ENCODE data around the gene MICA. TPM values are rescaled to one million over a fixed set of nuclear protein-coding genes. Genes with fewer than 3 reads are reported as not detected.

Gene MICA
- total and polyA plus RNA-seq, 10 donors, result 7.8 to 27.4 (median 16.1) TPM

DNA sequence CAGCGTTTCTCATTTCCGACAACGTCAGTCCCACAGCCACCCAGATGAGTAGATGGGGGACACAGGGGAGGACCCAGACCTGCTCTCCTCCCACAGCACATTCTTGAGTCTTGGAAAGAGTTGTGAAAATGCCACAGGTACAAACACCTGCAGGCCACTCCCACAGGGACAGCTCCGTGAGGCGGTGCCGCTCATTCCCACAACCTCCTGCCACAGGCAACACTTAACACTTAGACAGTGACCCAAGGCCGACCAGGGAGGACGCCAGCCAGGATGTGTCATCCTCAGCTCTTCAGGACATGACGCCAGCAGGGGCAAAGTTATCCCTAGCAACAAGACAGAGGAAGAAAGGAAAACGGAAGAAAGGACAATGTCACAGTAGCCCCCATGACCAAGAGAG is 23.5 kb upstream of the MICA start:
- TF ChIP-seq CTCF (IDR thresholded peaks at IDR 0.05 in 8 of 11, conservative IDR thresholded peaks at IDR 0.05 in 3 of 11), result no peak
- no peak for TF ChIP-seq POLR2A (IDR thresholded peaks at IDR 0.05)
- TF ChIP-seq POLR2AphosphoS5 (IDR thresholded peaks at IDR 0.05), result no peak
- no peak for DNase-seq
- Histone ChIP-seq H3K36me3 (no peaks in the 10 kb centered on the region), H3K9me3 (no peaks in the 10 kb centered on the region), H3K4me3 (no peak overlapping the region), H3K4me1 (no peaks in the 10 kb centered on the region), H3K27me3 (replicated peaks in 1 of 7) (peaks cover 0 to 28% (median 6%) of the 10 kb centered on the region in 7 donors), H3K27ac (no peak overlapping the region)
- intact Hi-C loops (cut with DNase I; ENCODE audit: low total_unique reads), result no loop called here
- 48 to 63% (median 54%) methylated on average over 10 of the region's 10 CpGs for WGBS, 5 donors

DNA sequence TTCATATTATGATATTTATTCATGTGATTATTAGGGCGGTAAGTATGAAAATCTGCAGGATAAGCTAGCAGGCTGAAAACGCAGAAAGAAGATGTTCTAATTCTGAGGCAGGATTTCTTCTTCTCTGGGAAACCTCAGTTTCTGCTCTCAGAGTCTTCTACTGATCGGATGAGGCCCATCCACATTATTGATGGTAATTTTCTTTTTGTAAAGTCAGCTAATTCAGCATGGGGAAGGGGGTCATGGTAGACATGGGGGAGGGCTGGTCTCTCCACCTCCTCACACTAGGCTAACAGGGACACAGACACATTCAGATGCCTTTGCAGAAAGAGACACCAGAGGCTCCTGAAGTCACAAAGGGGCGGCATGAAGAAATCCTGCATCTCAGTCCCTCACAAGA is 21.7 kb upstream of the MICA start:
- no peak for TF ChIP-seq POLR2A (IDR thresholded peaks at IDR 0.05)
- no peak for TF ChIP-seq POLR2AphosphoS5 (IDR thresholded peaks at IDR 0.05)
- no peak for TF ChIP-seq CTCF (IDR thresholded peaks at IDR 0.05 in 8 of 11, conservative IDR thresholded peaks at IDR 0.05 in 3 of 11)
- no peak overlapping the region for H3K27ac ChIP-seq
- no peak overlapping the region for H3K4me3 ChIP-seq
- intact Hi-C loops (cut with DNase I; ENCODE audit: low total_unique reads), result no loop called here
- H3K4me1 ChIP-seq, result no peaks in the 10 kb centered on the region
- DNase-seq, result no peak
- H3K27me3 ChIP-seq (replicated peaks in 1 of 7), result peaks cover 0 to 28% (median 6%) of the 10 kb centered on the region in 7 donors
- WGBS, 5 donors, result 64 to 92% (median 80%) methylated on average over 3 to 4 of the region's 4 CpGs
- no peaks in the 10 kb centered on the region for H3K36me3 ChIP-seq
- H3K9me3 ChIP-seq, result no peaks in the 10 kb centered on the region

DNA sequence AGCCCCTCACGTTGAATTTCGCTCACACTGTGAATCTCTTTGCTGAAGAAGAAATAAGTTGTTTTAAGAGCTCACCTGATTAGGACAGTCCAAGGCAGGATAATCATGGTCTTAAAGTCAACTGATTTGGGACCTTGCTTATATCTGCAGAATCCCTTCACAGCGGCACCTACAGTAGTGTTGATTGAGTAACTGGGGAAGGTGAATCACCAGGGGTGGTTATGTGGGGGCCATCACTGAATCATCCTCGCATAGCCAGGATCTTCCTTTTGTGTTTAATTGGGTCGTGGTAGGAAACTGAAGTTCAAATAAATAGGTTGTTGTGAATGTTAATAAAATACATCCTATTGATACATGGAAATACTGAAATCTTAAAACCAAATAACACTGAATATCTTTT is 20.2 kb upstream of the MICA start:
- Histone ChIP-seq H3K27me3 (replicated peaks in 1 of 7) (peaks cover 0 to 15% (median 0%) of the 10 kb centered on the region in 7 donors), H3K36me3 (no peaks in the 10 kb centered on the region), H3K27ac (no peak overlapping the region), H3K4me1 (no peaks in the 10 kb centered on the region), H3K9me3 (no peaks in the 10 kb centered on the region), H3K4me3 (no peak overlapping the region)
- TF ChIP-seq POLR2A (IDR thresholded peaks at IDR 0.05) (no peak), POLR2AphosphoS5 (IDR thresholded peaks at IDR 0.05) (no peak), CTCF (IDR thresholded peaks at IDR 0.05 in 8 of 11, conservative IDR thresholded peaks at IDR 0.05 in 3 of 11) (no peak)
- no peak for DNase-seq
- WGBS, 5 donors, result 65 to 73% (median 69%) methylated on average over 5 of the region's 5 CpGs
- intact Hi-C loops (cut with DNase I; ENCODE audit: low total_unique reads), result no loop called here

DNA sequence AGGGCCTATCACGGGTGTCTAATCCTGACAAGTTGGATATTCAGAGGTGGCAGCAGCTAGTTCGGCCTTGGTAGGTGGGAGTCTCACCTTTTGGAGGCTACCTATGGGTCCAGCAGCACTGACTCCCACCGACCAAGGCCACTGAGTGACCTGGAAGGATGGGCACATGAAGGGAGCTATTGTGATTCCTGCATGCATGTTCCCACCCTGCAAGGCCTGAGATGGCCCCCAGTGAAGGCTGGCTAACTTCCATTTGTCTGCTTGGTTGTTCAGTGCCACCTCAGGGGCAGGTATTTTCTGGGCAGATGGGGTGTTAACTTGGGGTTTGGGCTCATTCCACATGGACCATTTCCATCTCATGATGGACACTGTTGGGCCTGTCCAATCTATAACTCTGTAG is 18.4 kb upstream of the MICA start:
- TF ChIP-seq POLR2AphosphoS5 (IDR thresholded peaks at IDR 0.05), result no peak
- no peak for TF ChIP-seq CTCF (IDR thresholded peaks at IDR 0.05 in 8 of 11, conservative IDR thresholded peaks at IDR 0.05 in 3 of 11)
- TF ChIP-seq POLR2A (IDR thresholded peaks at IDR 0.05), result no peak
- DNase-seq, result no peak
- Histone ChIP-seq H3K4me3 (no peak overlapping the region), H3K36me3 (no peaks in the 10 kb centered on the region), H3K27ac (no peak overlapping the region), H3K9me3 (no peaks in the 10 kb centered on the region), H3K27me3 (replicated peaks in 1 of 7) (peaks cover 0 to 2% (median 0%) of the 10 kb centered on the region in 7 donors), H3K4me1 (no peaks in the 10 kb centered on the region)
- WGBS, 5 donors, result 71 to 84% (median 75%) methylated on average over 3 of the region's 3 CpGs; no CpG with 5 or more reads in 1 of the 5 donors
- intact Hi-C loops (cut with DNase I; ENCODE audit: low total_unique reads), result no loop called here
